GM18526 (cell line): ENCODE results near the gene WWP2.

Experiments
- POLR2A ChIP-seq: IDR thresholded peaks from 3 replicates; pipeline ENCODE4 v1.6.1; 2011; ENCODE audit not compliant: insufficient read length; ENCODE audit errors: extremely low read depth

Gene WWP2

DNA sequence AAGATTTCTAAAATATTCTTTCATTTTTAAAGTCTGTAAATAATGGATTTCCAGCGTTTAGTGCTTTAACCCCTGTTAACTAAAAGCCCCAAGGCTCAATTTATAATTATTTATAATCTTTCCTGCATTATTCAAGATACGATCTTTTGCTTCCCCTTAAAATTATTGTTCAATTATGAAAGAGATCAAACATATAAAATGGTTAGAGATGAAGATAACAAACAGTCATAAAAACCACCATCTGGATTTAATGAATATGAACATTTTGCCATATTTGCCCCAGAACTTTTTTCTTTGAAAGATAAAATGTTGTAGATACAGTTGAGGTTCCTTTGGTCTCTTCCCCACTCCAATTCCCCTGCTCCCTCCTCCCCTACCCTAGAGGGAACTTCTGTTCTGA, 17.6 kb downstream of the WWP2 start:
- no peak for TF ChIP-seq POLR2A

DNA sequence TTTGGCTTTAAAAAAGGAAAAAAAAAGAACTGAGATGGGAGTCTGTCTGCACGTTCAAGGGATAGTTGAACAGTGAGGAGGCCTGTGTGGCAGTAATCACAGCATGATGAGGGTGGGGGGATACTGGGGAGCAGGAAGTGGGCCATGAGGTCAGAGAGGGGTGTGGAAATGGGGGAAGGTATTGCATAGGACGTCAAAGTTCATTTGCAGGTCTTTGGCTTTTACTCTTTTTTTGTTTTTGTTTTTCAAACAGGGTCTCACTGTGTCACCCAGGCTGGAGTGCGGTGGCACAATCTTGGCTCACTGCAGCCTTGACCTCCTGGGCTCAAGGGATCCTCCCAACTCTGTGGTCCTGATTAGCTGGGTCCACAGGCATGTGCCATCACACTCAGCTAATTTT, 19.0 kb downstream of the WWP2 start:
- no peak for TF ChIP-seq POLR2A

DNA sequence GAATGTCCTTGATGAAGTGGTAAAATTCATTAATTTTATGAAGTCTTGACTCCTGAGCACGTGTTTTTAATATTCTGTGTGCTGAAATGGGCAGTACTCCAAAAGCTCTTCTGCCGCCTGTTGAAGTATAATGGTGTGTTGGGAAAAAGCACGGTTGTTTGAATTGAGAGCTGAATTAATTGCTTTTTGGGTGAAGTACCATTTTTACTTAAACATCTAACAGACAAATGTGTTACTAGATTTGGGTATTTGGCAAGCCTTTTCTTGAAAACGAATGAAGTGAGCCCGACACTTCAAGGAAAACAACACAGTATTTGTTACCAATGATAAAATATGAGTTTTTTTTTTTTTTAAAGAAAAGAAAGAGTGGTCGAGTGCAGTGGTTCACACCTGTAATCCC, 22.5 kb downstream of the WWP2 start:
- no peak for TF ChIP-seq POLR2A

DNA sequence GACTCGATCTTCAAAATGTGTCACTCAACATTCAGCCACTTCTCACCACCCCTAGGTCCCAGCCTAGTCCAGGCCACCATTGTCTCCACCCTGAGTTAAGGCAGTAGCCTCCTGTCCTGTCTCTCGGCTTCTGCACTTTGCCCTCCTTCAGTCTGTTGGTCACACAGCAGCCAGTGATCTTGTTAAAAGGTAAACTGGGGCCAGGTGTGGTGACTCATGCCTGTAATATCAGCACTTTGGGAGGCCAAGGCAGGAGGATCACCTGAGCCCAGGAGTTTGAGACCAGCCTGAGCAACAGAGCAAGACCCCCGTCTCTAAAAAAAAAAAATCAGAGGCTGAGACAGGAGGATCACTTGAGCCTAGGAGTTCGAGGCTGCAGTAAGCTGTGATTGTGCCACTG, 25.8 kb downstream of the WWP2 start:
- TF ChIP-seq POLR2A = no peak

DNA sequence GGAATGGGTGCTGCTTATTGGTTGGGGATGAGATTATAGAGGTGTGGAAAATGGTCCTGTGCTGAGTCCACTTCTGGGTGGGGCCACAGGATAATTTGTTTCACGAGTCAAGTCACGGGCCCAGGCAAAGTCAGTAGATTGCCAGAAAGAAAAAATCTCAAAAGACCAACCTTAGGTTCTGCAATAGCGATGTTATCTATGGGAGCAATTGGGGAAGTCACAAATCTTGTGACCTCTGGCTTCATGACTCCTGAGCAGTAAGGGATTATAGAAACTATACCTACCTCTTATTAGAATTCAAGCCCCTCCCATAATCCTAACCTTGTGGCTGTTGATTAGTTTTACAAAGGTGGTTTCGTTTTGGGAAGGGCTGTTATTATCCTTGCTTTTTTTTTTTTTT, 31.4 kb downstream of the WWP2 start:
- TF ChIP-seq POLR2A = no peak

DNA sequence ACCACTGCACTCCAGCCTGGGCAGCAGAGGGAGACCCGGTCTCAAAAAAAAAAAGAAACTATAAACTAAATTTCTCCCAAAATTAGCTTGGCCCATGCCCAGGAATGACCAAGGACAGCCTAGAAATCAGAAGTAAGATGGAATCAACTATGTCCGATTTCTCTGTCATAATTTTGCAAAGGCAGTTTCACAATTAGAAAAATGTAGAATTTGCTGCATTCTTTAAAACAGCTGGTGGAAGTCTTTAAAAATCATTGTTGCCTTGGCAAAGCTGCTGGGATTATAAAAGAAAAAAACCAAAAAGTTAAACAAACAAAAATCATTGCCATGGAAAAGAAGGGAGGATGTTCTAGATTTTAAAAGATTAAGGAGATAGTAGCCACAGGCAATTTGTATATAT, 32.4 kb downstream of the WWP2 start:
- no peak for TF ChIP-seq POLR2A

DNA sequence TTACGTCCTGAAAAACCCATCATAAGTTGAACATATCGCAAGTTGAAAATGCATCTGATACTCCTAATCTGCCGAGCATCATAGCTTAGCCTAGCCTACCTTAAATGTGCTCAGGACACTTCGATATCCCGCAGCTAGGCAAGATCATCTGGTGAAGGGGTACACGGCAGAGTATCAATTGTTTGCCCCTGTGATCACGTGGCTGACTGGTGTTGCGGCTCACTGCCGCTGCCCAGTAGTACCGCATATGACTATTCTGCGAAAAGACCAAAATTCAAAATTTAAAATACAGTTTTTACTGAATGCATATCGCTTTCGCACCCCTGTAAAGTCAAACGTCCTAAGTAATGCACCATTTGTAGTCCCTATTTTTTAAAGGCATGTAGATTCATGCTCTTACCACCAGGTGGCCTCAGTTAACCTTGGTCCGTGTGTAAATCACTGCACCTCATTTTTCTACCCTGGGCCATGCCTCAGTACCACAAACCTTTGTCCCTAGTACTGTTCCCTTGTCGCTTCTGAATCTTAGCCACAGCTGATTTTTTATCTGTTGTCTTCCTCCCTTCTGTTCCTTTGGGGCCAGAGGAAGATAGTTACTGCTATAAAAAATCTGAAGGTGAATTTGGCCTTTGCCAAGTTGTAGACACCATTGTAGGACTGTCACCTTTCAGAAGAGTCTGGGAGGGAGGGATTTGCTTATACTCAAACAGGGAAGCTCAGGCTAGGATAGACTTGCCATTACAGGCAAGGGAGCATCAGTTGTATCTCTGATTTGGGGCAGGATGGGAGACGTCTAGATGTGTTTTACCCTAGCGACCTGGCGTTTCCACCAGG, 34.4 kb downstream of the WWP2 start:
- TF ChIP-seq POLR2A = no peak

DNA sequence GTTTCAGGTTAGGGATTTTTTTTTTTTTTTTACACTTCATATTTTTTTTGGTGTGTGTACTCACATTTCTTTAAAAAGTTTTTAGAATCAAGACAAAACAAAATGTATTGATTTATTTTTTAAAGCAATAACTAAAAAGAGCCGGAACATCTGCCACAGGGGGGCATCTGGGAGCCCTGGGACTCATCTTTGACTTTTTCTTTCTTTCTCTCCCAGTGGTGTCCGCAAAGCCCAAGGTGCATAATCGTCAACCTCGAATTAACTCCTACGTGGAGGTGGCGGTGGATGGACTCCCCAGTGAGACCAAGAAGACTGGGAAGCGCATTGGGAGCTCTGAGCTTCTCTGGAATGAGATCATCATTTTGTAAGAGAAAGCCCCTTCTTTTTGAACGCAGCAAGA, 36.3 kb downstream of the WWP2 start:
- TF ChIP-seq POLR2A = no peak

DNA sequence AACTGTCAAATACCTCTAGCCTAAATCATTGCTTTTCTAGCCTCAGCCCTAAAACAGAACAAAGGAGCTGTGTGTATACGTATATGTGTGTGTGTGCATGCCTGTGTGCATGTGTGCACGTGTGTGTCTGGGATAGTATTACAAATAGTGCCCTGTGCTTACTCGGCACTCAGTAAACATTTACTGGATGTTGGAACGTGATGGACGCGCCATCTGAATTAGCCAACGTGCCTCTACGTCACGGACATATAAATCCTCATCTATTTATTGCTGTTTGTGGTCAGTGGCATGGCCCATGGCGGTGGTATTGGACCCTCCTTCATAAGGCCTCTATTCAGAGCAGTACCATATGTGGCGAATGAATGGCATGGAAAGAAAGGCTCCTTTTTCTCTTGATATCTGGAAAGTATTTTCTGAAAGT, 37.5 kb downstream of the WWP2 start:
- no peak for TF ChIP-seq POLR2A

DNA sequence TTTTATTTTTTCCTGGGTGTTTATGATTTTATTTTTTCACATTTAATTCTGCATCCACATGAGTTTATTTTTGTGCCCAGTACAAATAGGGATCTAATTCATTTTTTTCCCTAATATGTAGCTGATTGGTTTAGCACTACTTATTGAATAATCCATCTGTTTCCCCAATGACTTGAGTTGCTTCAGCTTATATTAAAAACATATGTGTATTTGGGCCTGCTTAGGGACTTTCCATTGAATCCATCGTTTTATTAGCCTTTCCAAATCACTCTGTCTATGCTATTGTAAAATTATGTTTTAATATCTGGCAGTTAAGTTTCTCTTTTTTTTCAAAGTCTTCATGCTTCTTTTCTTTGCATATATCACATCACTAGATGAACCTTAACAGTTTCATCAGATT, 42.2 kb downstream of the WWP2 start:
- no peak for TF ChIP-seq POLR2A

DNA sequence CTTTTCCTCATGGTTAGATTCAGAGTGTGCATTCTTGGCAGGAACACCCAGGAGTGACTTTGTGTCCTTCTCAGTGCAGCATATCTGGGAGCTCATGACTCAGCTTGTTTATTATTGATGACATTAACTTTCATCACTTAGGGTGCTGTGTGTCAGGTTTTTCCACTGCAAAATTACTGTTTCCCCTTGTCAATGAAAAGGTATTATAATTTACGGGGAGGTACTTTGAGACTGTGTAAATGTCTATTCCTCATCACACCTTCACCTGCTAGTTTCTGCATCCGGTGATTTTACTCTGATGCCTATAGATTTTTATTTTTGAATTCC, 50.5 kb downstream of the WWP2 start:
- TF ChIP-seq POLR2A = no peak

DNA sequence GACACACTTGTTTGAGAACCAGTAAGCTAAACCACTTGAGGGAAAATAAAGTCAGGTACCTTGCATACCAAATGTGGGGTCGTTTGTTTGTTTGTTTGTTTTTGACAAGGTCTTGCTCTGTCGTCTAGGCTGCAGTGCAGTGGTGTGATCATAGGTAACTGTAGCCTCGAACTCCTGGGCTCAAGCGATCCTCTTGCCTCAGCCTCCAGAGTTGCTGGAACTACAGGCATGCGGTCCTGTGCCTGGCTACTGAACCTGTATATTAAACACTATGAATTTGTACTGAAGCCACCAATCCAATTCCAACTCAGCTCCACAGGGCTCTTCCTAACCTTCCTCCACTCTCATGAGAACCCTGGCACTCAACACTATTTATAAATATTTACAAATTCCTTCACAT, 51.9 kb downstream of the WWP2 start:
- TF ChIP-seq POLR2A = no peak

DNA sequence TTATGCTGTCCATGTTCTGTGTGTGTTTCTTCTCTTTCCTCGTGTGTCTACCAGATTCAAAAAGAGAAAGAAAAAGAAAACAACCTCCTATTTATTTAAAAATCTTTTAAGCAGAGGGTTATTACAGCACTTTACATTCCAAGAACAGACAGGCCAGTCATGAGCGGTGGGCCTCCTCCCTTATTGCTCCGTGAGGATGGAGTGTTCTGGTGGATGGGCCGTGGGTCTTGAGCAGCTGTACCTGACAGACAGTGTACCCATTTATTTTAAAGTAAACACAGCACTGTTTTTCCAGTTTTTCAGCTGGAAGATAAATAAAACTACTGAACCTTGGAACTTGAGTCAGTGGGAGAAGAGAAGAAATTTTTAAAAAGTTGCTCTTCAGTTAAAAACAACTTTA, 52.4 kb downstream of the WWP2 start:
- TF ChIP-seq POLR2A = no peak

DNA sequence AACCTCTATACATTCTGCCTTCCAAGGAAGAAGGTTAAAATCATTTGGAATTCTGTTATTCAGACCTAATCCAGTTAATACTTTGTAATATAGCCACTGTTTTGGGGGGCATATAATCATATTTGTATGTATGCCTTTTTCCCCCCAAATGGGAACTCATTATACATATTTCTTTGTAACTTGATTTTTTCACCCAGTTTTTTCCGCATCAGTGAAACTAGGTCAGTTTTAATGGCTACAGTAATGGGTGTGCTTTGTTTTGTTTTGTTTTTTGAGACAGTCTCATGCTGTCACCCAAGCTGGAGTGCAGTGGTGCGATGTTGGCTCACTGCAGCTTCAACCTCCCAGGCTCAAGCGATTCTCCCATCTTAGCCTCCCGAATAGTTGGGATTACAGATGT, 54.9 kb downstream of the WWP2 start:
- no peak for TF ChIP-seq POLR2A

DNA sequence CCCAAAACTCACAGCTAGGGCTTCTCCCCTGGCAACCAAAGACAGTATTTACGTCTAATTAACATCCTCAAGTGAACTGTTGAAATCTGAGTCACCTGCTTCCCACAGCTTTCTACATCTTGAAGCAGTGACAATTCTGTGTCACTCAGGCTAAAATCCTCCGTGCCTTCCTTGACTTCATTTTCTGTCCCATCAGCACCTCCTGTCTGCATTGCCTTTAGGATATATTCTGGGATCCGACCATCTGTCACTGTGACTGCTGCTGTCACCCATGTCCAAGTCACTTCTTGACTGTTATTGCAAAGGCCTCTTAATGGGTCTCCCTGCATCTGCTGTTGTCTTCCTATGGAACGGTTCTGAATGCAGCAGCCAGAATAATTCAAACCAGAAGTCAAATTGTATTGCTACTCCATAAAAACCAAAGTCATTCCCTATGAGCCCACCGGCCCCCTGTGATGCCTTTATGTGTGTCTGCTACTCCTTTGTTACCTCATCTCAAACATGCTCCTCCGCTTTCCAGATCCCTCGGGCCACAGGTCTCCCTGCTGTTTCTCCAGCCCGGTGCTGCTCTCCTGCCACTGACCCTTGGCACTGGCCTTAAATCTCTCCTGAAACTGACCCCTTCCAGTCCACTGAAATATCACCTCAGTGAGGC, 56.9 kb downstream of the WWP2 start:
- TF ChIP-seq POLR2A = no peak

DNA sequence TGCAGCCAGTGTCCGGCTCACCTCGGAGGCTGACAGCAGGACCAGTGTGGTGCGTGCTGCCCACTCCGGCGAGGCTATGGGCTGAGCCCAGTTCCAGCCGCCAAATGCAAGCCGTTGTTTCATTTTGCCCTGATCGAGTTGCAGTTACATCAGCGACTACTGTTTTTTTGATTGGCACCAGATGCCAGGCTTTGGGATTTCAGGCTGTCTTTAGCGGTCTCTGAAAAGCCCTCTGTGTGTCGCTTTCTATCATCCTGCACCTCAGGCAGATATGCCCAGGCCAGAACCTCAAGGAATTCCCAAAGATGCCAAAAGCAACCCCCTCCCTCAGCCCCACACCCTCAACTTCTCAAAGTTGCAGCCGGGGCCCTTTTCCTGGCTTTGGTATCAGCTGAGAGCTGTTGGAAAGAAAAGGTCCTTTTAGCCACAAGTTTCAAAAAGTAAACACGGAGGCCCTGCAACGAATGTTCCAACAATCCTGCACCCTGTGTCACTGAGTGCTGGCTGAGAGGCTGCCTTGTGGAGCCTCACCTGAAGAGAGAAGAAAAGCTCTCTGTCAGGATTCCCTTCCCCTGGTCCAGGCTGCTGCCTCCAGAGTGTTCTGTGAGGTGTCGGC, 58.9 kb downstream of the WWP2 start:
- TF ChIP-seq POLR2A = no peak

DNA sequence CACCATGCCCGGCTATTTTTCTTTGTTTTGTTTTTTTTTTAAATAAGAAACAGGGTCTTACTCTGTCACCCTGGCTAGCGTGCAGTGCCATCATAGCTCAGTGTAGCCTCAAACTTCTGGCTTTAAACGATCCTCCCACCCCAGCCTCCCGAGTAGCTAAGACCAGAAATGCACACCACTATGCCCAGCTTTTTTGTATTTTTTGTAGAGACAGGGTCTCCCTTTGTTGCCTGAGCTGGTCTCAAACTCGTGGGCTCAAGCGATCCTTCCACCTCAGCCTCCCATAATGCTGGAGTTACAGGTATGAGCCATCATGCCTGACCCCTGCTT, 59.7 kb downstream of the WWP2 start:
- no peak for TF ChIP-seq POLR2A
